ENCODE measurements around the gene RBM17.

DNA sequence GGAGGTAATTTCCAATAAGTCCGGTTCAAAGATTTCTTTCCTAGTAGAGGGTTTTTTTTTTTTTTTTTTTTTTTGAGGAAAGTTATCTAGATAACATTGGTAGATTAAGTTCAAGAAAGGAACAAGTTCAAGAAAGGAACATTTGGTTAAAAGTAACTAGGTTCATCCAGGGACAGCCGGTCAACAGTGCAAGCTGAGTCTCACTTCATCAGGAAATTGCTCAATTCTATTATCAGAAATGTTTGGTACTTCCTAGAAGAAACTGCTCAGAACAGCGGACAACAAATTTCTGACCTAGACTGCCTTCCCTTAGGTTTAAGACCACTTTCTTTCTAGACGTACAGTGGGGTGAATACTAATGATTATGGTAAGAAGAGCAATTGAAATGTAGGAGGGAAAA lies 23.0 kb upstream of the RBM17 start:
- no peak for TF ChIP-seq EZH2 (IDR thresholded peaks at IDR 0.05; ENCODE audit: borderline replicate concordance, low read depth, low read length, severe bottlenecking)
- TF ChIP-seq, protein P1, sequence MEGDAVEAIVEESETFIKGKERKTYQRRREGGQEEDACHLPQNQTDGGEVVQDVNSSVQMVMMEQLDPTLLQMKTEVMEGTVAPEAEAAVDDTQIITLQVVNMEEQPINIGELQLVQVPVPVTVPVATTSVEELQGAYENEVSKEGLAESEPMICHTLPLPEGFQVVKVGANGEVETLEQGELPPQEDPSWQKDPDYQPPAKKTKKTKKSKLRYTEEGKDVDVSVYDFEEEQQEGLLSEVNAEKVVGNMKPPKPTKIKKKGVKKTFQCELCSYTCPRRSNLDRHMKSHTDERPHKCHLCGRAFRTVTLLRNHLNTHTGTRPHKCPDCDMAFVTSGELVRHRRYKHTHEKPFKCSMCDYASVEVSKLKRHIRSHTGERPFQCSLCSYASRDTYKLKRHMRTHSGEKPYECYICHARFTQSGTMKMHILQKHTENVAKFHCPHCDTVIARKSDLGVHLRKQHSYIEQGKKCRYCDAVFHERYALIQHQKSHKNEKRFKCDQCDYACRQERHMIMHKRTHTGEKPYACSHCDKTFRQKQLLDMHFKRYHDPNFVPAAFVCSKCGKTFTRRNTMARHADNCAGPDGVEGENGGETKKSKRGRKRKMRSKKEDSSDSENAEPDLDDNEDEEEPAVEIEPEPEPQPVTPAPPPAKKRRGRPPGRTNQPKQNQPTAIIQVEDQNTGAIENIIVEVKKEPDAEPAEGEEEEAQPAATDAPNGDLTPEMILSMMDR (IDR thresholded peaks at IDR 0.05; ENCODE audit: borderline replicate concordance, extremely low read depth, low read length, poor library complexity, severe bottlenecking) = no peak

Measured in DND-41 (cell line).